Astrocyte (in vitro differentiated cells and primary cell): ENCODE measurements around the gene METAP1. TPM values are rescaled to one million over a fixed set of nuclear protein-coding genes. Genes with fewer than 3 reads are reported as not detected.
A peak's percentile ranks its signal among the peaks of the same experiment; 100 is the strongest.
"Not testable (repeated sequence)": the region's sequence is repeated elsewhere in the genome, so short reads cannot be mapped to it uniquely, and the experiment has no call there.

Experiments used
- DNase-seq: peaks from one replicate; pipeline ENCODE4 v3.0.0-alpha.2; 2010; ENCODE audit warnings: low read depth
- FAIRE-seq: peaks from 2 replicates; lab custom pipeline; 2011; peaks lifted over from hg19 to GRCh38; lab: Jason Lieb, UNC
- H2AFZ ChIP-seq: 2 replicates; pipeline ENCODE4 v1.6.0; 2012; ENCODE audit warnings: low read depth, low read length, inconsistent platforms
- H3K27ac ChIP-seq: 2 replicates; pipeline ENCODE4 v1.5.1; 2011; ENCODE audit warnings: low read depth, low read length, inconsistent platforms
- H3K27me3 ChIP-seq: 2 replicates; pipeline ENCODE4 v1.6.0; 2011; ENCODE audit warnings: low read length, inconsistent platforms; ENCODE audit not compliant: insufficient read depth
- H3K36me3 ChIP-seq: 2 replicates; pipeline ENCODE4 v1.5.1; 2011; ENCODE audit warnings: low read length, inconsistent platforms; ENCODE audit not compliant: insufficient read depth
- H3K4me1 ChIP-seq: 2 replicates; pipeline ENCODE4 v1.5.1; 2011; ENCODE audit warnings: low read length, inconsistent platforms; ENCODE audit not compliant: insufficient read depth
- H3K4me2 ChIP-seq: 2 replicates; pipeline ENCODE4 v1.6.0; 2012; ENCODE audit warnings: low read length, inconsistent platforms
- H3K4me3 ChIP-seq: 2 replicates; pipeline ENCODE4 v1.5.1; 2011; ENCODE audit warnings: low read depth, mild to moderate bottlenecking, low read length, inconsistent platforms; ENCODE audit not compliant: insufficient read depth
- H3K79me2 ChIP-seq: 2 replicates; pipeline ENCODE4 v1.6.0; 2012; ENCODE audit warnings: mild to moderate bottlenecking, low read length, inconsistent platforms; ENCODE audit not compliant: insufficient read depth
- H3K9ac ChIP-seq: 2 replicates; pipeline ENCODE4 v1.6.0; 2012; ENCODE audit warnings: mild to moderate bottlenecking, low read length, inconsistent platforms
- H3K9me3 ChIP-seq: 2 replicates; pipeline ENCODE4 v1.5.1; 2012; ENCODE audit warnings: low read depth, mild to moderate bottlenecking, low read length, inconsistent platforms; ENCODE audit not compliant: insufficient read depth
- H4K20me1 ChIP-seq: 2 replicates; pipeline ENCODE4 v1.6.0; 2012; ENCODE audit warnings: low read length, inconsistent platforms; ENCODE audit not compliant: insufficient read depth
- H3K27ac Mint-ChIP-seq: one replicate; pipeline ENCODE4 v1.8.0; 2021; ENCODE audit warnings: mild to moderate bottlenecking, mixed read lengths; ENCODE audit not compliant: unreplicated experiment
- H3K27me3 Mint-ChIP-seq: one replicate; pipeline ENCODE4 v1.8.0; 2021; ENCODE audit warnings: low read depth, mixed read lengths; ENCODE audit not compliant: unreplicated experiment
- H3K36me3 Mint-ChIP-seq: one replicate; pipeline ENCODE4 v1.8.0; 2021; ENCODE audit warnings: low read depth, mixed read lengths; ENCODE audit not compliant: unreplicated experiment
- H3K4me1 Mint-ChIP-seq: one replicate; pipeline ENCODE4 v1.8.0; 2021; ENCODE audit warnings: low read depth, mixed read lengths; ENCODE audit not compliant: unreplicated experiment
- H3K4me3 Mint-ChIP-seq: one replicate; pipeline ENCODE4 v1.8.0; 2021; ENCODE audit warnings: mild to moderate bottlenecking, moderate library complexity, mixed read lengths; ENCODE audit not compliant: unreplicated experiment
- H3K9me3 Mint-ChIP-seq: one replicate; pipeline ENCODE4 v1.8.0; 2021; ENCODE audit warnings: mild to moderate bottlenecking, mixed read lengths; ENCODE audit not compliant: unreplicated experiment
- EZH2 ChIP-seq: IDR thresholded peaks from 2 replicates; pipeline ENCODE4 v1.6.1; 2012; ENCODE audit warnings: mild to moderate bottlenecking, low read length, inconsistent platforms; ENCODE audit not compliant: insufficient read depth
- total RNA-seq: library from RNA; stranded (reverse); gene quantifications from 2 replicates; pipeline ENCODE4 v1.2.1, GENCODE V29; 2021
- TF ChIP-seq, protein P1 (sequence below): IDR thresholded peaks from 2 replicates; pipeline ENCODE4 v1.5.1; 2011; ENCODE audit warnings: low read depth, mild to moderate bottlenecking, inconsistent platforms, low read length, moderate library complexity; ENCODE audit not compliant: insufficient read depth

Gene METAP1
- total RNA-seq, 1 donor from 2014 or later = 60.9 TPM

DNA sequence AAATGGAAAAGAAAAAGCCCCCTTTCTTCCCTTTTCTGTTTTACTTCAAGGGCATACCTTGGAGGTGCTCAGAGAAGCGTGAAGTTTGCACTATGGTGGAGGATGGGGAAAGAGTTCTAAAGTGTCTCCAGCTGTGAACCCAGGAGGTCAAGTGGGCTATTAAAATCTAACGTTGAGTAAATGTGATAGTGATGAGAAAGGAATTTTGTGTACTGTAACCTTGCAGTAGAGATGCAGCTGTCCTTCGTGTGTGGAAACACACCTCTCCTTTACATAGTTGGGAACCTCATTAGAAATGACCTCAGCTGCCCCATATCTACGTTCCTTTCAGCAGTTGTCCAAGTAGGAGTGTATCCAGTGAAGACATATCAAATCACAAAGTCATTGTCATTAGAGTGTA lies 66.6 kb downstream of the METAP1 start:
- Histone ChIP-seq H3K27me3 (no peaks in the 10 kb centered on the region), H3K4me1 (peaks cover 15% of the 10 kb centered on the region), H3K4me2 (no peak overlapping the region), H3K27ac (no peak overlapping the region), H2AFZ (no peak overlapping the region), H3K9ac (no peak overlapping the region), H3K4me3 (no peak overlapping the region), H4K20me1 (no peaks in the 10 kb centered on the region), H3K9me3 (no peaks in the 10 kb centered on the region), H3K36me3 (peaks cover 20% of the 10 kb centered on the region), H3K79me2 (no peaks in the 10 kb centered on the region)
- DNase-seq (no peak), FAIRE-seq (no peak)
- Mint-ChIP-seq H3K36me3 (peaks cover 7% of the 10 kb centered on the region), H3K4me3 (no peak overlapping the region), H3K9me3 (peaks cover 2% of the 10 kb centered on the region), H3K4me1 (peaks cover 36% of the 10 kb centered on the region), H3K27ac (peak overlapping the region; percentile 9), H3K27me3 (no peaks in the 10 kb centered on the region)
- TF ChIP-seq, protein P1, sequence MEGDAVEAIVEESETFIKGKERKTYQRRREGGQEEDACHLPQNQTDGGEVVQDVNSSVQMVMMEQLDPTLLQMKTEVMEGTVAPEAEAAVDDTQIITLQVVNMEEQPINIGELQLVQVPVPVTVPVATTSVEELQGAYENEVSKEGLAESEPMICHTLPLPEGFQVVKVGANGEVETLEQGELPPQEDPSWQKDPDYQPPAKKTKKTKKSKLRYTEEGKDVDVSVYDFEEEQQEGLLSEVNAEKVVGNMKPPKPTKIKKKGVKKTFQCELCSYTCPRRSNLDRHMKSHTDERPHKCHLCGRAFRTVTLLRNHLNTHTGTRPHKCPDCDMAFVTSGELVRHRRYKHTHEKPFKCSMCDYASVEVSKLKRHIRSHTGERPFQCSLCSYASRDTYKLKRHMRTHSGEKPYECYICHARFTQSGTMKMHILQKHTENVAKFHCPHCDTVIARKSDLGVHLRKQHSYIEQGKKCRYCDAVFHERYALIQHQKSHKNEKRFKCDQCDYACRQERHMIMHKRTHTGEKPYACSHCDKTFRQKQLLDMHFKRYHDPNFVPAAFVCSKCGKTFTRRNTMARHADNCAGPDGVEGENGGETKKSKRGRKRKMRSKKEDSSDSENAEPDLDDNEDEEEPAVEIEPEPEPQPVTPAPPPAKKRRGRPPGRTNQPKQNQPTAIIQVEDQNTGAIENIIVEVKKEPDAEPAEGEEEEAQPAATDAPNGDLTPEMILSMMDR = no peak
- TF ChIP-seq EZH2 = no peak

DNA sequence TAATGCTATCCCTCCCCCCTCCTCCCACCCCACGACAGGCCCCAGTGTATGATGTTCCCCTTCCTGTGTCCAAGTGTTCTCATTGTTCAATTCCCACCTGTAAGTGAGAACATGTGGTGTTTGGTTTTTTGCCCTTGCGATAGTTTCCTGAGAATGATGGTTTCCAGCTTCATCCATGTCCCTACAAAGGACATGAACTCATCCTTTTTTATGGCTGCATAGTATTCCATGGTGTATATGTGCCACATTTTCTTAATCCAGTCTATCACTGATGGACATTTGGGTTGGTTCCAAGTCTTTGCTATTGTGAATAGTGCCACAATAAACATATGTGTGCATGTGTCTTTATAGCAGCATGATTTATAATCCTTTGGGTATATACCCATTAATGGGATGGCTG lies 70.0 kb downstream of the METAP1 start:
- not testable (repeated sequence) for H3K9me3 Mint-ChIP-seq, H3K79me2 ChIP-seq, H3K27ac Mint-ChIP-seq, H3K27ac ChIP-seq, H4K20me1 ChIP-seq, DNase-seq, H3K4me3 Mint-ChIP-seq, H3K4me2 ChIP-seq, H3K4me3 ChIP-seq, H3K9me3 ChIP-seq, H3K9ac ChIP-seq, H3K27me3 ChIP-seq, H3K4me1 ChIP-seq, H2AFZ ChIP-seq, FAIRE-seq, H3K36me3 ChIP-seq, H3K27me3 Mint-ChIP-seq, H3K36me3 Mint-ChIP-seq
- H3K4me1 Mint-ChIP-seq = peaks cover 15% of the 10 kb centered on the region

DNA sequence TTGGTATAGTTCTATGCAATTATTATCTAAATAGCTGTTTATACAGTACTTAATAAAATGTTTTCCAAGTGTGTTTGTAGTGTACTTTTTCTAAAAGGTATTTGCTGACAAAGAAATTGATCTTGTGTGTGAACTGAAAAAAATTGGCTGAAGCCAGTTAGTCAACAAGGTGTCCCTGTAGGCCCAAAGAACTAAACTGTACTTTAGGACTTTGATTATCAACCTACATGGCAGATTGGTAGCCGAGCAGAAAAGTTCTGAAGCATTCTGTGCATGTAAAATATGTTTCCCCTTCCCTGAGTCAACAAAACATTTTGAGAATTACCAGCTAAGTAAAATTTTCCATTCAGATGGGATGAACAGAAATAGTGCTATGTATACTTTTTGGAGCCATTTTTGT lies 72.1 kb downstream of the METAP1 start:
- no peak for FAIRE-seq
- no peak overlapping the region for H3K27ac ChIP-seq
- H3K27ac Mint-ChIP-seq = no peak overlapping the region

More for the DNA sequence above, 72.1 kb downstream of the METAP1 start:
- Histone ChIP-seq H3K27me3 (no peaks in the 10 kb centered on the region), H3K9ac (no peak overlapping the region), H3K79me2 (no peaks in the 10 kb centered on the region), H3K4me2 (no peak overlapping the region), H2AFZ (no peak overlapping the region), H3K9me3 (no peaks in the 10 kb centered on the region), H3K36me3 (peaks cover 16% of the 10 kb centered on the region), H3K4me3 (no peak overlapping the region), H3K4me1 (no peaks in the 10 kb centered on the region), H4K20me1 (no peaks in the 10 kb centered on the region)
- TF ChIP-seq EZH2 = no peak
- TF ChIP-seq, protein P1 = no peak
- no peaks in the 10 kb centered on the region for H3K9me3 Mint-ChIP-seq
- H3K4me3 Mint-ChIP-seq = no peak overlapping the region
- no peak for DNase-seq
- H3K4me1 Mint-ChIP-seq = peaks cover 5% of the 10 kb centered on the region
- H3K27me3 Mint-ChIP-seq = no peaks in the 10 kb centered on the region
- peaks cover 10% of the 10 kb centered on the region for H3K36me3 Mint-ChIP-seq
